GM12878 (cell line): ENCODE measurements around the gene SLC17A8.

Source experiments
- CTCF ChIP-seq, 3 experiments: IDR thresholded peaks in 2 of 3; conservative IDR thresholded peaks in 1 of 3; 2 replicates each; pipeline ENCODE4 v1.5.1; 2011; ENCODE audit warnings: low read depth in 3 of 3, low read length in 3 of 3, mild to moderate bottlenecking in 3 of 3, control low read depth in 2 of 3, moderate library complexity in 2 of 3, inconsistent platforms in 1 of 3, mixed read lengths in 1 of 3; ENCODE audit not compliant: control insufficient read depth in 2 of 3, insufficient read depth in 1 of 3; ENCODE audit errors: extremely low read depth in 1 of 3
- EP300 ChIP-seq, 2 experiments: fragments of 150-350 bp in 1 of 2; IDR thresholded peaks; 2 replicates each; pipeline ENCODE4 v1.6.1; 2011 to 2012; ENCODE audit warnings: low read depth in 2 of 2, low read length in 2 of 2, borderline replicate concordance in 1 of 2, improper control_type of control experiment in 1 of 2, inconsistent platforms in 1 of 2; ENCODE audit not compliant: control insufficient read depth in 1 of 2
- NFIC ChIP-seq: IDR thresholded peaks from 2 replicates; pipeline ENCODE4 v1.6.1; 2012; ENCODE audit warnings: low read depth, mild to moderate bottlenecking, inconsistent platforms, low read length, moderate library complexity
- POLR2A ChIP-seq: IDR thresholded peaks from 2 replicates; pipeline ENCODE4 v1.6.1; 2011; ENCODE audit warnings: low read depth, mild to moderate bottlenecking, low read length

GRCh38 chr12:100448656-100449055 is 91.8 kb downstream of the SLC17A8 start:
- no peak for TF ChIP-seq EP300 (IDR thresholded peaks at IDR 0.05; ENCODE audit: borderline replicate concordance in 1 of 2, control insufficient read depth in 1 of 2, low read depth in 2 of 2, low read length in 2 of 2)
- no peak for TF ChIP-seq CTCF (IDR thresholded peaks at IDR 0.05 in 2 of 3, conservative IDR thresholded peaks at IDR 0.05 in 1 of 3; ENCODE audit: control insufficient read depth in 2 of 3, extremely low read depth in 1 of 3, insufficient read depth in 1 of 3, low read depth in 3 of 3, low read length in 3 of 3)
- TF ChIP-seq NFIC = no peak
- TF ChIP-seq POLR2A = no peak
